ENCODE data around the gene SERPINE1.

GRCh38 chr7:101094376-101094775, 32.5 kb upstream of the SERPINE1 start:
- TF ChIP-seq POLR2A (IDR thresholded peaks at IDR 0.05; ENCODE audit: borderline replicate concordance, extremely low read depth, insufficient read depth, insufficient read length): no peak
- TF ChIP-seq CTCF (IDR thresholded peaks at IDR 0.05 in 2 of 3, conservative IDR thresholded peaks at IDR 0.05 in 1 of 3; ENCODE audit: borderline replicate concordance in 1 of 3, insufficient read depth in 1 of 3, low read depth in 2 of 3, low read length in 2 of 3): no peak
- TF ChIP-seq ZBTB33 (IDR thresholded peaks at IDR 0.05; ENCODE audit: extremely low read depth, insufficient replicate concordance, low read length): no peak
- no peak for TF ChIP-seq YY1 (IDR thresholded peaks at IDR 0.05; ENCODE audit: extremely low read depth, insufficient replicate concordance, low read depth, low read length)
- no peak for TF ChIP-seq EZH2 (IDR thresholded peaks at IDR 0.05)
- TF ChIP-seq ZFX (IDR thresholded peaks at IDR 0.05): no peak
- TF ChIP-seq REST (IDR thresholded peaks at IDR 0.05; ENCODE audit: low read depth): no peak
- no peak for TF ChIP-seq ZNF274 (IDR thresholded peaks at IDR 0.05; ENCODE audit: low read depth, low read length)
- TF ChIP-seq CEBPB (IDR thresholded peaks at IDR 0.05; ENCODE audit: low read depth): no peak
- no peak for TF ChIP-seq JUND (IDR thresholded peaks at IDR 0.05)
- TF ChIP-seq EZH2phosphoT487 (IDR thresholded peaks at IDR 0.05; ENCODE audit: borderline replicate concordance): no peak
- TF ChIP-seq SRF (IDR thresholded peaks at IDR 0.05; ENCODE audit: low read depth): no peak
